Measurements from ENCODE around the gene PRKAR1B. TPM values are rescaled to one million over a fixed set of nuclear protein-coding genes. Genes with fewer than 3 reads are reported as not detected.

The PRKAR1B gene
- total and polyA plus RNA-seq, 10 of the 15 experiments (the other 5 are each of a cell fraction or from before 2014, with no cell fraction given): 1.4 to 45.6 (median 19.3) TPM

GRCh38 chr7:518630-519483 lies 208.2 kb downstream of the PRKAR1B start (continued):
- TF ChIP-seq, protein P1, sequence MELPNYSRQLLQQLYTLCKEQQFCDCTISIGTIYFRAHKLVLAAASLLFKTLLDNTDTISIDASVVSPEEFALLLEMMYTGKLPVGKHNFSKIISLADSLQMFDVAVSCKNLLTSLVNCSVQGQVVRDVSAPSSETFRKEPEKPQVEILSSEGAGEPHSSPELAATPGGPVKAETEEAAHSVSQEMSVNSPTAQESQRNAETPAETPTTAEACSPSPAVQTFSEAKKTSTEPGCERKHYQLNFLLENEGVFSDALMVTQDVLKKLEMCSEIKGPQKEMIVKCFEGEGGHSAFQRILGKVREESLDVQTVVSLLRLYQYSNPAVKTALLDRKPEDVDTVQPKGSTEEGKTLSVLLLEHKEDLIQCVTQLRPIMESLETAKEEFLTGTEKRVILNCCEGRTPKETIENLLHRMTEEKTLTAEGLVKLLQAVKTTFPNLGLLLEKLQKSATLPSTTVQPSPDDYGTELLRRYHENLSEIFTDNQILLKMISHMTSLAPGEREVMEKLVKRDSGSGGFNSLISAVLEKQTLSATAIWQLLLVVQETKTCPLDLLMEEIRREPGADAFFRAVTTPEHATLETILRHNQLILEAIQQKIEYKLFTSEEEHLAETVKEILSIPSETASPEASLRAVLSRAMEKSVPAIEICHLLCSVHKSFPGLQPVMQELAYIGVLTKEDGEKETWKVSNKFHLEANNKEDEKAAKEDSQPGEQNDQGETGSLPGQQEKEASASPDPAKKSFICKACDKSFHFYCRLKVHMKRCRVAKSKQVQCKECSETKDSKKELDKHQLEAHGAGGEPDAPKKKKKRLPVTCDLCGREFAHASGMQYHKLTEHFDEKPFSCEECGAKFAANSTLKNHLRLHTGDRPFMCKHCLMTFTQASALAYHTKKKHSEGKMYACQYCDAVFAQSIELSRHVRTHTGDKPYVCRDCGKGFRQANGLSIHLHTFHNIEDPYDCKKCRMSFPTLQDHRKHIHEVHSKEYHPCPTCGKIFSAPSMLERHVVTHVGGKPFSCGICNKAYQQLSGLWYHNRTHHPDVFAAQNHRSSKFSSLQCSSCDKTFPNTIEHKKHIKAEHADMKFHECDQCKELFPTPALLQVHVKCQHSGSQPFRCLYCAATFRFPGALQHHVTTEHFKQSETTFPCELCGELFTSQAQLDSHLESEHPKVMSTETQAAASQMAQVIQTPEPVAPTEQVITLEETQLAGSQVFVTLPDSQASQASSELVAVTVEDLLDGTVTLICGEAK (IDR thresholded peaks at IDR 0.05; ENCODE audit: borderline replicate concordance): no peak
- TF ChIP-seq SMARCA5 (IDR thresholded peaks at IDR 0.05) (0 out of 2 replicates have a peak, but pooled peaks have one; percentile 26), SIX5 (IDR thresholded peaks at IDR 0.05; ENCODE audit: low read depth, low read length, severe bottlenecking) (no peak), TCF7 (IDR thresholded peaks at IDR 0.05; ENCODE audit: borderline replicate concordance) (no peak)
- TF ChIP-seq, protein P2, sequence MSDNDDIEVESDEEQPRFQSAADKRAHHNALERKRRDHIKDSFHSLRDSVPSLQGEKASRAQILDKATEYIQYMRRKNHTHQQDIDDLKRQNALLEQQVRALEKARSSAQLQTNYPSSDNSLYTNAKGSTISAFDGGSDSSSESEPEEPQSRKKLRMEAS (IDR thresholded peaks at IDR 0.05; ENCODE audit: low read depth, low read length): no peak

Measured in GM12878 (cell line).